Neural cell (in vitro differentiated cells): ENCODE results near the gene APH1A. TPM values are rescaled to one million over a fixed set of nuclear protein-coding genes. Genes with fewer than 3 reads are reported as not detected.

ENCODE experiments used
- H2AFZ ChIP-seq: fragments of 200-600, 300-800 bp; sonication (generic), shearing (Covaris generic); 2 replicates; pipeline ENCODE4 v1.6.0; 2014; ENCODE audit warnings: low read depth, mild to moderate bottlenecking, antibody characterized with exemption, low read length, moderate library complexity
- H3F3A ChIP-seq: fragments of 200-600 bp; shearing (Covaris generic); 2 replicates; pipeline ENCODE4 v1.6.1; 2016; ENCODE audit warnings: mild to moderate bottlenecking, moderate library complexity, mixed read lengths, antibody characterized with exemption, low read length; ENCODE audit not compliant: insufficient read depth, poor library complexity, severe bottlenecking
- H3K27ac ChIP-seq: fragments of 200-600, 300-800 bp; sonication (generic), shearing (Covaris generic); 2 replicates; pipeline ENCODE4 v1.5.1; 2014; ENCODE audit warnings: mild to moderate bottlenecking, low read length, moderate library complexity
- H3K27me3 ChIP-seq: fragments of 300-800, 200-600 bp; sonication (generic), shearing (Covaris generic); 2 replicates; pipeline ENCODE4 v1.6.0; 2014; ENCODE audit warnings: mild to moderate bottlenecking, low read depth, low read length, moderate library complexity; ENCODE audit not compliant: insufficient read depth
- H3K36me3 ChIP-seq: fragments of 300-800, 200-600 bp; sonication (generic), shearing (Covaris generic); 2 replicates; pipeline ENCODE4 v1.5.1; 2014; ENCODE audit warnings: mild to moderate bottlenecking, antibody characterized with exemption, low read length, moderate library complexity; ENCODE audit not compliant: insufficient read depth
- H3K4me2 ChIP-seq: fragments of 300-800, 200-600 bp; sonication (generic), shearing (Covaris generic); 2 replicates; pipeline ENCODE4 v1.6.0; 2014; ENCODE audit warnings: mild to moderate bottlenecking, low read length
- H3K4me3 ChIP-seq: fragments of 300-800, 200-600 bp; sonication (generic), shearing (Covaris generic); 2 replicates; pipeline ENCODE4 v1.5.1; 2014; ENCODE audit warnings: mild to moderate bottlenecking, low read length, moderate library complexity
- H3K79me2 ChIP-seq: fragments of 200-600 bp; shearing (Covaris generic); replicated peaks from 2 replicates; pipeline ENCODE4 v1.6.0; 2014; ENCODE audit warnings: mild to moderate bottlenecking, low read length, moderate library complexity; ENCODE audit not compliant: insufficient read depth
- H3K9ac ChIP-seq: fragments of 300-800, 200-600 bp; sonication (generic), shearing (Covaris generic); 2 replicates; pipeline ENCODE4 v1.6.1; 2016; ENCODE audit warnings: mild to moderate bottlenecking, low read length, mixed read lengths
- H3K9me2 ChIP-seq: fragments of 200-600 bp; shearing (Covaris generic); 2 replicates; pipeline ENCODE4 v1.6.1; 2016; ENCODE audit warnings: mild to moderate bottlenecking, low read length, mixed read lengths; ENCODE audit not compliant: insufficient read depth
- H3K9me3 ChIP-seq: fragments of 200-600, 300-800 bp; sonication (generic), shearing (Covaris generic); 2 replicates; pipeline ENCODE4 v1.6.1; 2016; ENCODE audit warnings: mild to moderate bottlenecking, mixed run types, low read length, moderate library complexity, mixed read lengths
- H4K20me1 ChIP-seq: fragments of 200-600 bp; shearing (Covaris generic); 2 replicates; pipeline ENCODE4 v1.6.1; 2016; ENCODE audit warnings: mild to moderate bottlenecking, mixed run types; ENCODE audit not compliant: insufficient read depth
- CTCF ChIP-seq: fragments of 450-650 bp; IDR thresholded peaks from 2 replicates; pipeline ENCODE4 v1.5.1; 2014; ENCODE audit warnings: antibody characterized with exemption, mild to moderate bottlenecking, moderate library complexity; ENCODE audit not compliant: poor library complexity, severe bottlenecking
- EP300 ChIP-seq: fragments of 450-650 bp; conservative IDR thresholded peaks from 2 replicates; pipeline ENCODE4 v1.6.1; 2014; ENCODE audit warnings: antibody characterized with exemption, mild to moderate bottlenecking, moderate library complexity; ENCODE audit not compliant: poor library complexity, severe bottlenecking
- EZH2 ChIP-seq: fragments of 200-600, 300-800 bp; shearing (Covaris generic), sonication (generic); IDR thresholded peaks from 2 replicates; pipeline ENCODE4 v1.6.1; 2014; ENCODE audit warnings: antibody characterized with exemption, low read length, borderline replicate concordance, mild to moderate bottlenecking; ENCODE audit not compliant: insufficient read depth, poor library complexity, severe bottlenecking
- MXI1 ChIP-seq: fragments of 450-650 bp; conservative IDR thresholded peaks from 2 replicates; pipeline ENCODE4 v1.6.1; 2014; ENCODE audit warnings: antibody characterized with exemption, mild to moderate bottlenecking; ENCODE audit not compliant: poor library complexity, severe bottlenecking
- POLR2AphosphoS5 ChIP-seq: IDR thresholded peaks from 2 replicates; pipeline ENCODE4 v1.6.1; 2012
- RAD21 ChIP-seq: fragments of 450-650 bp; conservative IDR thresholded peaks from 2 replicates; pipeline ENCODE4 v1.6.1; 2014; ENCODE audit warnings: antibody characterized with exemption, mild to moderate bottlenecking, moderate library complexity
- REST ChIP-seq: IDR thresholded peaks from 2 replicates; pipeline ENCODE4 v1.6.1; 2012; ENCODE audit warnings: borderline replicate concordance
- SMC3 ChIP-seq: fragments of 450-650 bp; conservative IDR thresholded peaks from 2 replicates; pipeline ENCODE4 v1.6.1; 2014; ENCODE audit warnings: antibody characterized with exemption, mild to moderate bottlenecking, moderate library complexity; ENCODE audit not compliant: poor library complexity
- TAF1 ChIP-seq: IDR thresholded peaks from 2 replicates; pipeline ENCODE4 v1.6.1; 2012; ENCODE audit warnings: low read depth
- polyA plus RNA-seq: library from polyadenylated mRNA; depleted of rRNA; stranded (reverse); fragments of >200 nt; gene quantifications from 2 replicates; pipeline ENCODE4 v1.2.3, GENCODE V29; 2014

The APH1A gene
- polyA plus RNA-seq, 1 donor from 2014 or later = 167 TPM

- H2AFZ ChIP-seq = peak overlapping the region; percentile 10
- H3K4me2 ChIP-seq = peak overlapping the region; percentile 79
- H3K27me3 ChIP-seq = no peaks in the 10 kb centered on the region
- H3K36me3 ChIP-seq = no peaks in the 10 kb centered on the region
- TF ChIP-seq MXI1 = no peak
- TF ChIP-seq CTCF = peak; percentile 57
- peak; percentile 47 for TF ChIP-seq SMC3
- TF ChIP-seq RAD21 = peak; percentile 45
- TF ChIP-seq TAF1 = no peak
- no peak for TF ChIP-seq EP300
- TF ChIP-seq POLR2AphosphoS5 = no peak
- TF ChIP-seq REST = no peak
- TF ChIP-seq EZH2 = no peak
- no peaks in the 10 kb centered on the region for H3K9me3 ChIP-seq
- H3F3A ChIP-seq = no peaks in the 10 kb centered on the region
- no peaks in the 10 kb centered on the region for H4K20me1 ChIP-seq
- H3K4me3 ChIP-seq = peak overlapping the region; percentile 87
- peak overlapping the region; percentile 48 for H3K27ac ChIP-seq
- no peaks in the 10 kb centered on the region for H3K79me2 ChIP-seq
- H3K9ac ChIP-seq = peak overlapping the region; percentile 60
- no peaks in the 10 kb centered on the region for H3K9me2 ChIP-seq
These were observed 12.5 kb upstream of the APH1A start for GRCh38 chr1:150281221-150281757.

- Histone ChIP-seq H3K79me2 (no peaks in the 10 kb centered on the region), H3K36me3 (no peaks in the 10 kb centered on the region), H3K4me2 (no peak overlapping the region), H3F3A (no peaks in the 10 kb centered on the region), H3K27ac (no peak overlapping the region), H3K27me3 (no peaks in the 10 kb centered on the region), H2AFZ (no peak overlapping the region), H3K9ac (no peak overlapping the region), H3K9me3 (no peaks in the 10 kb centered on the region), H3K9me2 (no peaks in the 10 kb centered on the region), H3K4me3 (no peak overlapping the region), H4K20me1 (no peaks in the 10 kb centered on the region)
- no peak for TF ChIP-seq EP300
- no peak for TF ChIP-seq TAF1
- TF ChIP-seq RAD21 = no peak
- TF ChIP-seq MXI1 = no peak
- TF ChIP-seq SMC3 = no peak
- TF ChIP-seq EZH2 = no peak
- no peak for TF ChIP-seq POLR2AphosphoS5
- no peak for TF ChIP-seq CTCF
- no peak for TF ChIP-seq REST
These were observed 11.4 kb upstream of the APH1A start for GRCh38 chr1:150280138-150280707.
